Body of pancreas (tissue), 4 donors: ENCODE data around the gene WNT11. TPM values are rescaled to one million over a fixed set of nuclear protein-coding genes. Genes with fewer than 3 reads are reported as not detected.

Experiments
- ATAC-seq: fragments of 150-250 bp; one replicate; pipeline ENCODE4 v1.9.1; 2016
- DNase-seq, 4 donors: peaks; one replicate each; pipeline ENCODE4 v3.0.0-alpha.2; 2019
- H3K27ac ChIP-seq, 4 donors: fragments of 200-600 bp; sonication (generic); 1 replicate in 3 of 4; 2 replicates in 1 of 4; pipeline versions ENCODE4 v1.5.1 to v1.6.1; 2016 to 2019; ENCODE audit warnings: mild to moderate bottlenecking in 1 of 4, mixed read lengths in 1 of 4, moderate library complexity in 1 of 4
- H3K27me3 ChIP-seq, 2 donors: fragments of 200-600 bp; sonication (generic); one replicate each; pipeline ENCODE4 v1.6.0; 2016; ENCODE audit warnings: mild to moderate bottlenecking in 1 of 2
- H3K36me3 ChIP-seq, 2 donors: fragments of 200-600 bp; sonication (generic); replicated peaks in 1 of 2; 2 replicates each; pipeline ENCODE4 v1.5.1; 2016; ENCODE audit warnings: low read depth in 2 of 2; ENCODE audit not compliant: insufficient read depth in 1 of 2
- H3K4me1 ChIP-seq: fragments of 200-600 bp; sonication (generic); one replicate; pipeline ENCODE4 v1.6.0; 2016
- H3K4me3 ChIP-seq, 2 donors: fragments of 200-600 bp; sonication (generic); 1 replicate in 1 of 2; 2 replicates in 1 of 2; pipeline ENCODE4 v1.5.1; 2016 to 2019
- H3K9me3 ChIP-seq, 3 donors: fragments of 200-600 bp; sonication (generic); 1 replicate in 2 of 3; 2 replicates in 1 of 3; pipeline ENCODE4 v1.5.1; 2016
- POLR2A ChIP-seq, 3 donors: fragments of 450-650 bp; IDR thresholded peaks; one replicate each; pipeline ENCODE4 v1.6.1; 2016; ENCODE audit warnings: antibody characterized with exemption in 3 of 3, mild to moderate bottlenecking in 2 of 3
- WGBS, 2 donors: methylation state at CpG; one replicate each; pipeline ENCODE4 v1.1.5; 2017; 5-methylcytosine and 5-hydroxymethylcytosine counted together
- intact Hi-C: fragments of 100-400 bp; cut with DNase I; formaldehyde crosslinking; loops from one replicate; pipeline ENCODE4 v1.15.1; 2023
- total RNA-seq, 2 donors: library from RNA; depleted of rRNA; stranded (reverse); fragments of >200 nt; gene quantifications; one replicate each; pipeline ENCODE4 v1.1.0, GENCODE V29; 2016
- TF ChIP-seq, protein P1 (sequence below), 7 experiments: fragments of 450-650 bp in 4 of 7; fragments of 200-600 bp in 3 of 7; sonication (generic) in 3 of 7; IDR thresholded peaks; one replicate each; pipeline ENCODE4 v1.5.1; 2016 to 2019; ENCODE audit warnings: antibody characterized with exemption in 7 of 7

The WNT11 gene
- total RNA-seq, 2 donors from 2014 or later = 4.2 to 23.4 TPM

DNA sequence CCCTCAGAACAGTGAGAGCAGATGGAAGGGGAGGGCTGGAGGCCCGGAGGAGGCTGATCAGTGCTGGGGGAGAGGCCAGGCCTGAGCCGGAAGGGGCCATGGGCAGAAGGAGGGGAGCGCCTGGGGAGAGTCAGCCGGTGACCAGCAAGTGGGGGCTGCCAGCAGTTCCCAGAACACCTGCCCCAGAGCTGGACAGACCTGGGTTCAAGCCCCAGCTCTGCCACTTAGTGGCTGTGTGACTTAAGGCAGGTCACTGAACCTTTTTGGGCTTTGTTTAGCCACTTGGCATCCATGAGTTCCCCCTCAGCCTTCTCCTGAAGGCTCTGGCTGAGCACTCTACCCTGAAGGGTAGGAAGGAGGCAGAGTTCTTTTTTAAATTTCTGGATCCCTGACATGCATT lies 17.4 kb downstream of the WNT11 start:
- no peak for ATAC-seq
- H3K27ac ChIP-seq = no peak overlapping the region
- H3K4me3 ChIP-seq = no peak overlapping the region
- no peak for DNase-seq
- intact Hi-C loops = no loop called here
- no peaks in the 10 kb centered on the region for H3K27me3 ChIP-seq
- WGBS, 2 donors = 92 to 95% methylated on average over 4 of the region's 4 CpGs
- H3K36me3 ChIP-seq = peaks cover 0 to 5% of the 10 kb centered on the region in 2 donors
- TF ChIP-seq, protein P1, sequence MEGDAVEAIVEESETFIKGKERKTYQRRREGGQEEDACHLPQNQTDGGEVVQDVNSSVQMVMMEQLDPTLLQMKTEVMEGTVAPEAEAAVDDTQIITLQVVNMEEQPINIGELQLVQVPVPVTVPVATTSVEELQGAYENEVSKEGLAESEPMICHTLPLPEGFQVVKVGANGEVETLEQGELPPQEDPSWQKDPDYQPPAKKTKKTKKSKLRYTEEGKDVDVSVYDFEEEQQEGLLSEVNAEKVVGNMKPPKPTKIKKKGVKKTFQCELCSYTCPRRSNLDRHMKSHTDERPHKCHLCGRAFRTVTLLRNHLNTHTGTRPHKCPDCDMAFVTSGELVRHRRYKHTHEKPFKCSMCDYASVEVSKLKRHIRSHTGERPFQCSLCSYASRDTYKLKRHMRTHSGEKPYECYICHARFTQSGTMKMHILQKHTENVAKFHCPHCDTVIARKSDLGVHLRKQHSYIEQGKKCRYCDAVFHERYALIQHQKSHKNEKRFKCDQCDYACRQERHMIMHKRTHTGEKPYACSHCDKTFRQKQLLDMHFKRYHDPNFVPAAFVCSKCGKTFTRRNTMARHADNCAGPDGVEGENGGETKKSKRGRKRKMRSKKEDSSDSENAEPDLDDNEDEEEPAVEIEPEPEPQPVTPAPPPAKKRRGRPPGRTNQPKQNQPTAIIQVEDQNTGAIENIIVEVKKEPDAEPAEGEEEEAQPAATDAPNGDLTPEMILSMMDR (IDR thresholded peaks at IDR 0.05) = no peak
- TF ChIP-seq POLR2A (IDR thresholded peaks at IDR 0.05) = no peak
- no peaks in the 10 kb centered on the region for H3K4me1 ChIP-seq
- H3K9me3 ChIP-seq = no peaks in the 10 kb centered on the region

DNA sequence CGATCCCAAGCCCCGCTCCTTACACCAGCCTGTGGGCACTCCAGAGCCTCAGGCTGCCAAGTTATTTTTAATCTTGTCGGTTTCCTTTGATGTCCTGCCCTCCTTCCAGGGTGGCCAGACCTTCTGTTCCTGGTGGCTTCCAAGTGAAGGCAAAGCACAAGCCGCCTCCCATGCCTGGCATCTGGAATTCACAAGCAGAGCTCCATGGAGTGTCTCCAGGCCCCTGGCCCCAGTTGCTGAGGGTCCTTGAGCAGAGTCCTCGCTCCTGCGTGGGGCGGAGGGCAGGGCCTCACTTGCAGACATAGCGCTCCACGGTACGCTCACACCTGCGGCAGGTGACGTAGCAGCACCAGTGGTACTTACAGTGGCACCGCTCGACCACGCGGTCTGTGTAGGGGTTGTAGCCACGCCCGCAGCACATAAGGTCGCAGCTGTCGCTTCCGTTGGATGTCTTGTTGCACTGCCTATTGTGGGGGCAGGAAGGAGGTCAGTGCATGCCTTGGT lies 19.5 kb downstream of the WNT11 start:
- Histone ChIP-seq H3K9me3 (no peaks in the 10 kb centered on the region), H3K4me3 (no peak overlapping the region), H3K27me3 (no peaks in the 10 kb centered on the region), H3K27ac (no peak overlapping the region), H3K36me3 (peaks cover 0 to 5% of the 10 kb centered on the region in 2 donors), H3K4me1 (no peaks in the 10 kb centered on the region)
- TF ChIP-seq, protein P1 (IDR thresholded peaks at IDR 0.05) = no peak
- TF ChIP-seq POLR2A (IDR thresholded peaks at IDR 0.05) = no peak
- intact Hi-C loops = no loop called here
- peak in 1 of 4 donors; percentile 52 for DNase-seq
- 74 to 84% methylated on average over 9 to 21 of the region's 21 CpGs for WGBS, 2 donors
- no peak for ATAC-seq

DNA sequence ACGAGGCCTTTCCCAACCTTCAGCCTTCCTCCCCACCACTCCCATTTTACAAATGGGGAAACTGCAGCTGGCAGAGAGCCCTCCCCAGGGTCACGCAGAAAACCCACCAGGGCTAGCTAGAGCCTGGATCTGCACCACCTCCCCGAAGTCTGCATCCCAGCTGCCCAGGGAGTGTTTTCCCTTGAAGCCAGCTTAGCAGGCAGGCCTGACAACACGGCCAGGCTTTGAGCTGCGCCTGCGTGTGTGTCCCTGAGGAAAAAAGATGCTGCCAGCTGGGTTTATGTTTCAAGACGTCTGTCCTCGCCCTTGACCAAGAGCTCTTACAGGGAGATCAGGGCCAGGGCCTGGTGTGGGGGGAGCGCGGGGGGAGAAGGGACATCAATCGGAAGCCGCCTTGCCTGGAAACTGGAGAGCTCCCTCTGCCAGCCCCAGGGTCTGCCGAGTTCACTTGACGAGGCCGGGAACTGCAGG lies 20.3 kb downstream of the WNT11 start:
- WGBS, 2 donors = 78 to 81% methylated on average over 11 to 15 of the region's 15 CpGs

DNA sequence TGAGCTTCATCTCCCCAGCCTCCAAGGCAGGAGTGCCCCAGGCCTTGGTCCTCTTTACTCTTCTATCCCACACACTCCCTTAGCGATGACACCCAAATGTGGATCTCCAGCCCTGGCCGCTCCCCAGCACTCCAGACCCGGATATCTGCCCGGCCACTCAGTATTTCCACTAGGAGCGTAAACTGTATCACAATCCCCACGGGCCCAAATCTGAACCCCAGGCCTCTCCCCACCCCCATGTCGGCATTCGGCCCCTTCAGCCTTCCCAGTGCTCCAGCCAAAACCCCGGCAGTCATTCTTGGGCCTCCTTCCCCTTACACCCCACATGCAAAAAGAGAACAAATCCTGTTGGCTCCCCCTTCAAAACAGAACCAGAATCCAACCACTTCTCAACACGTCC lies 20.8 kb downstream of the WNT11 start:
- no peaks in the 10 kb centered on the region for H3K27me3 ChIP-seq
- TF ChIP-seq, protein P1 (IDR thresholded peaks at IDR 0.05) = no peak
- no peak for TF ChIP-seq POLR2A (IDR thresholded peaks at IDR 0.05)
- H3K9me3 ChIP-seq = no peaks in the 10 kb centered on the region
- no peaks in the 10 kb centered on the region for H3K36me3 ChIP-seq
- H3K27ac ChIP-seq = no peak overlapping the region
- 83 to 93% methylated on average over 10 of the region's 10 CpGs for whole genome bisulfite sequencing, 2 donors
- H3K4me1 ChIP-seq = no peaks in the 10 kb centered on the region
- DNase-seq = no peak
- no peak overlapping the region for H3K4me3 ChIP-seq
- intact Hi-C loops = no loop called here
- no peak for ATAC-seq

More for the DNA sequence above, 20.3 kb downstream of the WNT11 start:
- ATAC-seq (no peak), DNase-seq (peak in 3 of 4 donors; percentile 16 to 30 (median 30))
- Histone ChIP-seq H3K4me1 (no peaks in the 10 kb centered on the region), H3K9me3 (no peaks in the 10 kb centered on the region), H3K4me3 (no peak overlapping the region), H3K27ac (no peak overlapping the region), H3K27me3 (no peaks in the 10 kb centered on the region), H3K36me3 (no peaks in the 10 kb centered on the region)
- intact Hi-C loops = no loop called here
- TF ChIP-seq, protein P1 (IDR thresholded peaks at IDR 0.05) = no peak
- no peak for TF ChIP-seq POLR2A (IDR thresholded peaks at IDR 0.05)

DNA sequence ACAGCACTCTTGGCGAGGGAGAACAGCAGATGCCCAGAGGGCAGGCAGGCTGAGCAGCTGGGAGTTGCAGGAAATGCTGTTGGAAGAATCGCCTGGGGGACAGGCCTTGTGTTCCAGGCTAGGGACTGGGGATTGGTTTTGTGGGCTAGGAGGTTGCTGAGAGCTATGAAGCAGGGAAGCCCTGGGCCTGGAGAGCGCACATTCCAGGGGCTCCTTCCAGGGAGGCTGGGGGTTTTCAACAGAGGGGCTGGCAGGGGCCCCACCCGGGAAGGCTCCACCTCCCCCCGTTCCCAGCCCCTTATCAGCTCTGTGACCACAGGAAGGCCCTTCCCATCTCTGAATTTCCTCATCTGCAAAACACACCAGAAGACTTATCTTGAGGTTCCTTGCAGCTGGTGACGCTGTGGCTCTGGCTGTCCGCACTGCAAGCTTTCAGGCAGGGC lies 21.7 kb downstream of the WNT11 start:
- WGBS, 2 donors = 62 to 78% methylated on average over 4 to 7 of the region's 7 CpGs
- H3K27ac ChIP-seq = peak overlapping the region in 1 of 4 donors; percentile 12

More for the DNA sequence above, 21.7 kb downstream of the WNT11 start:
- intact Hi-C loops = no loop called here
- no peak for DNase-seq
- Histone ChIP-seq H3K36me3 (no peaks in the 10 kb centered on the region), H3K9me3 (no peaks in the 10 kb centered on the region), H3K27me3 (no peaks in the 10 kb centered on the region), H3K4me3 (no peak overlapping the region), H3K4me1 (no peaks in the 10 kb centered on the region)
- TF ChIP-seq POLR2A (IDR thresholded peaks at IDR 0.05) = no peak
- TF ChIP-seq, protein P1 (IDR thresholded peaks at IDR 0.05) = no peak
- no peak for ATAC-seq
